B cell (primary cell): Measurements from ENCODE around the gene TMEM236. TPM values are rescaled to one million over a fixed set of nuclear protein-coding genes. Genes with fewer than 3 reads are reported as not detected.

ENCODE experiments used
- ATAC-seq: fragments of 200-7000 bp; cut with Tn5 transposase; one replicate; pipeline ENCODE4 v1.10.0; 2021; ENCODE audit warnings: low read depth, mild to moderate bottlenecking, moderate number of reproducible peaks, moderate library complexity
- CTCF ChIA-PET: fragments of 350-600 bp; sonication (Branson Sonifier 250); formaldehyde crosslinking; loops from one replicate; lab custom pipeline; 2021; ENCODE audit warnings: antibody characterized with exemption, inconsistent platforms; lab: Charles Lee
- POLR2A ChIA-PET: fragments of 350-600 bp; sonication (Branson Sonifier 250); formaldehyde crosslinking; loops from one replicate; lab custom pipeline; 2021; ENCODE audit warnings: antibody characterized with exemption; lab: Charles Lee
- DNase-seq: peaks from one replicate; pipeline ENCODE4 v3.0.0; 2013
- H2AFZ ChIP-seq: 2 replicates; pipeline ENCODE4 v1.6.1; 2012; ENCODE audit warnings: mild to moderate bottlenecking, low read depth, low read length; ENCODE audit not compliant: insufficient read depth, poor library complexity, severe bottlenecking
- H3K27ac ChIP-seq, 2 donors: 1 replicate in 1 of 2; 2 replicates in 1 of 2; pipeline ENCODE4 v1.5.1; 2012 to 2013; ENCODE audit warnings: low read length in 2 of 2, mild to moderate bottlenecking in 2 of 2, moderate library complexity in 1 of 2
- H3K27me3 ChIP-seq, 4 experiments: fragments of 200-600 bp in 1 of 4; sonication (generic) in 1 of 4; replicated peaks in 1 of 4; 1 replicate in 2 of 4; 2 replicates in 2 of 4; pipeline versions ENCODE4 v1.6.1 to v1.7.0; 2013 to 2016; ENCODE audit warnings: low read length in 3 of 4, mild to moderate bottlenecking in 2 of 4, mixed read lengths in 1 of 4, moderate library complexity in 1 of 4; ENCODE audit not compliant: insufficient read depth in 4 of 4, control insufficient read depth in 3 of 4; ENCODE audit errors: control extremely low read depth in 1 of 4
- H3K36me3 ChIP-seq, 2 experiments: replicated peaks in 1 of 2; 1 replicate in 1 of 2; 2 replicates in 1 of 2; pipeline versions ENCODE4 v1.6.1 to v1.7.1; 2013; ENCODE audit warnings: low read length in 1 of 2; ENCODE audit not compliant: insufficient read depth in 2 of 2, control insufficient read depth in 1 of 2; ENCODE audit errors: control extremely low read depth in 1 of 2, extremely low read depth in 1 of 2
- H3K4me1 ChIP-seq, 2 donors: fragments of 200-600 bp in 1 of 2; sonication (generic) in 1 of 2; 1 replicate in 1 of 2; 2 replicates in 1 of 2; pipeline versions ENCODE4 v1.5.1 to v1.6.1; 2013 to 2017; ENCODE audit warnings: low read length in 2 of 2; ENCODE audit not compliant: control insufficient read depth in 2 of 2, insufficient read depth in 2 of 2
- H3K4me2 ChIP-seq: replicated peaks from 2 replicates; pipeline ENCODE3; 2012; ENCODE audit warnings: mild to moderate bottlenecking, low read depth, low read length; ENCODE audit not compliant: poor library complexity, severe bottlenecking
- H3K4me3 ChIP-seq, 5 experiments: fragments of 200-600 bp in 1 of 5; sonication (generic) in 1 of 5; 1 replicate in 3 of 5; 2 replicates in 2 of 5; pipeline versions ENCODE4 v1.5.1 to v1.7.0; 2011 to 2016; ENCODE audit warnings: low read length in 4 of 5, mild to moderate bottlenecking in 4 of 5, low read depth in 2 of 5, control low read depth in 1 of 5, moderate library complexity in 1 of 5; ENCODE audit not compliant: insufficient read depth in 1 of 5; ENCODE audit errors: control extremely low read depth in 1 of 5, extremely low read depth in 1 of 5
- H3K79me2 ChIP-seq: fragments of 200-600 bp; sonication (generic); one replicate; pipeline ENCODE4 v1.6.0; 2016; ENCODE audit warnings: low read length; ENCODE audit not compliant: control insufficient read depth, insufficient read depth
- H3K9ac ChIP-seq: fragments of 200-600 bp; sonication (generic); 2 replicates; pipeline ENCODE4 v1.6.1; 2017; ENCODE audit warnings: mild to moderate bottlenecking, low read length, moderate library complexity
- H3K9me3 ChIP-seq, 3 donors: one replicate each; pipeline versions ENCODE4 v1.6.1 to v1.7.1; 2013; ENCODE audit warnings: low read length in 2 of 3; ENCODE audit not compliant: control insufficient read depth in 2 of 3, insufficient read depth in 1 of 3; ENCODE audit errors: control extremely low read depth in 1 of 3
- H4K20me1 ChIP-seq: 2 replicates; pipeline ENCODE4 v1.6.0; 2012; ENCODE audit warnings: mild to moderate bottlenecking, low read length; ENCODE audit not compliant: insufficient read depth, control insufficient read depth, poor library complexity, severe bottlenecking
- H3K27ac Mint-ChIP-seq: one replicate; pipeline ENCODE4 v1.8.0; 2021; ENCODE audit warnings: mixed read lengths
- H3K27me3 Mint-ChIP-seq: one replicate; pipeline ENCODE4 v1.8.0; 2021; ENCODE audit warnings: mixed read lengths
- H3K4me1 Mint-ChIP-seq: one replicate; pipeline ENCODE4 v1.8.0; 2021; ENCODE audit warnings: mixed read lengths
- H3K4me3 Mint-ChIP-seq: one replicate; pipeline ENCODE4 v1.8.0; 2021; ENCODE audit warnings: mixed read lengths
- H3K9me3 Mint-ChIP-seq: one replicate; pipeline ENCODE4 v1.8.0; 2022; ENCODE audit warnings: mixed read lengths; ENCODE audit not compliant: insufficient read depth
- EZH2 ChIP-seq: IDR thresholded peaks from 2 replicates; pipeline ENCODE4 v1.6.1; 2012; ENCODE audit warnings: borderline replicate concordance, low read depth, mild to moderate bottlenecking, moderate library complexity, low read length; ENCODE audit not compliant: insufficient read depth, poor library complexity, severe bottlenecking
- WGBS: methylation state at CpG from one replicate; pipeline ENCODE4 v1.1.5; 2013; ENCODE audit warnings: missing lambda C conversion rate; ENCODE audit not compliant: insufficient coverage; 5-methylcytosine and 5-hydroxymethylcytosine counted together
- intact Hi-C: fragments of 100-400 bp; cut with micrococcal nuclease; formaldehyde crosslinking; loops from one replicate; pipeline ENCODE4 v1.10.0; 2022
- polyA plus RNA-seq: library from polyadenylated mRNA; depleted of rRNA; stranded (reverse); fragments of >200 nt; gene quantifications from 2 replicates; pipeline ENCODE4 v1.2.3, GENCODE V29; 2012
- total RNA-seq, 2 donors: library from RNA; stranded (reverse); fragments of 120-200 nt in 1 of 2; gene quantifications; 1 replicate in 1 of 2; 2 replicates in 1 of 2; pipeline versions ENCODE4 v1.2.3 to v1.2.4, GENCODE V29; 2013 to 2022
- TF ChIP-seq, protein P1 (sequence below): fragments of 200-600 bp; IDR thresholded peaks from one replicate; pipeline ENCODE4 v1.8.0; 2022; ENCODE audit warnings: antibody characterized with exemption, mild to moderate bottlenecking

The TMEM236 gene
- total and polyA plus RNA-seq, 2 donors (not counting 1 experiment from before 2014, with no cell fraction given) = 0.09 to 0.27 TPM

DNA sequence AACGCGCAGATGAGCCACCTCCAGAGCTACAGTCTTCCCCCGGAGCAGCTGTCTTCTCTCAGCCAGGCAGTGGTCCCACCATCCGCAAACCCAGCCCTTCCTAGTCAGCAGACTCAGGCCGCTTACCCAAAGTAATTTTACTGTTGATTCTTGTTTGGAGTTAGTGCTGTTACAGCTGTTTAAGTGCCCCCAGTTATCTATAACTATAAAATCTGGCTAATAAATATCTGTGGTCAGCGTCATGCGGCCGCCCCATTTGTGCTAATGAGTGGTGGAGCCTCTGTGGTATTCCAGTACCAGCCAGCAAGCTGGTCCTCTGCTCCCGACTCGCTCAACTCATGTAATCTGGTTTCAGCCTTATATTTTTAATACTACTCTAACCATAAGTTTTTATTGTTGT, 43.2 kb upstream of the TMEM236 start:
- intact Hi-C loops = no loop called here
- H3K4me3 Mint-ChIP-seq = no peak overlapping the region
- CTCF ChIA-PET = no interaction called here
- TF ChIP-seq, protein P1, sequence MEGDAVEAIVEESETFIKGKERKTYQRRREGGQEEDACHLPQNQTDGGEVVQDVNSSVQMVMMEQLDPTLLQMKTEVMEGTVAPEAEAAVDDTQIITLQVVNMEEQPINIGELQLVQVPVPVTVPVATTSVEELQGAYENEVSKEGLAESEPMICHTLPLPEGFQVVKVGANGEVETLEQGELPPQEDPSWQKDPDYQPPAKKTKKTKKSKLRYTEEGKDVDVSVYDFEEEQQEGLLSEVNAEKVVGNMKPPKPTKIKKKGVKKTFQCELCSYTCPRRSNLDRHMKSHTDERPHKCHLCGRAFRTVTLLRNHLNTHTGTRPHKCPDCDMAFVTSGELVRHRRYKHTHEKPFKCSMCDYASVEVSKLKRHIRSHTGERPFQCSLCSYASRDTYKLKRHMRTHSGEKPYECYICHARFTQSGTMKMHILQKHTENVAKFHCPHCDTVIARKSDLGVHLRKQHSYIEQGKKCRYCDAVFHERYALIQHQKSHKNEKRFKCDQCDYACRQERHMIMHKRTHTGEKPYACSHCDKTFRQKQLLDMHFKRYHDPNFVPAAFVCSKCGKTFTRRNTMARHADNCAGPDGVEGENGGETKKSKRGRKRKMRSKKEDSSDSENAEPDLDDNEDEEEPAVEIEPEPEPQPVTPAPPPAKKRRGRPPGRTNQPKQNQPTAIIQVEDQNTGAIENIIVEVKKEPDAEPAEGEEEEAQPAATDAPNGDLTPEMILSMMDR = no peak
- no peak for TF ChIP-seq EZH2
- no peak overlapping the region for H3K27ac Mint-ChIP-seq
- no peak for ATAC-seq
- no peak overlapping the region for H3K4me3 ChIP-seq
- no peaks in the 10 kb centered on the region for H4K20me1 ChIP-seq
- H3K9me3 ChIP-seq = no peaks in the 10 kb centered on the region
- no peaks in the 10 kb centered on the region for H3K27me3 ChIP-seq
- no peaks in the 10 kb centered on the region for H3K79me2 ChIP-seq
- POLR2A ChIA-PET = no interaction called here
- no peak overlapping the region for H3K27ac ChIP-seq
- no peak overlapping the region for H3K4me2 ChIP-seq
- H2AFZ ChIP-seq = no peak overlapping the region
- H3K27me3 Mint-ChIP-seq = no peaks in the 10 kb centered on the region
- H3K4me1 ChIP-seq = no peaks in the 10 kb centered on the region
- WGBS = 100% methylated on average over 3 of the region's 10 CpGs
- H3K4me1 Mint-ChIP-seq = no peaks in the 10 kb centered on the region
- H3K9ac ChIP-seq = no peak overlapping the region
- no peaks in the 10 kb centered on the region for H3K9me3 Mint-ChIP-seq
- no peak for DNase-seq
- peaks cover 10 to 45% of the 10 kb centered on the region in 2 experiments for H3K36me3 ChIP-seq

GRCh38 chr10:17709492-17709891, 42.5 kb upstream of the TMEM236 start:
- Histone ChIP-seq H2AFZ (no peak overlapping the region), H3K9me3 (no peaks in the 10 kb centered on the region), H3K4me2 (no peak overlapping the region), H3K27me3 (no peaks in the 10 kb centered on the region), H3K36me3 (peaks cover 10 to 50% of the 10 kb centered on the region in 2 experiments), H4K20me1 (no peaks in the 10 kb centered on the region), H3K4me1 (no peaks in the 10 kb centered on the region), H3K4me3 (no peak overlapping the region), H3K79me2 (no peaks in the 10 kb centered on the region), H3K9ac (no peak overlapping the region), H3K27ac (no peak overlapping the region)
- TF ChIP-seq, protein P1 = no peak
- no peak for TF ChIP-seq EZH2
- DNase-seq = no peak
- ChIA-PET POLR2A (no interaction called here), CTCF (no interaction called here)
- H3K27me3 Mint-ChIP-seq = no peaks in the 10 kb centered on the region
- no peak overlapping the region for H3K27ac Mint-ChIP-seq
- no peaks in the 10 kb centered on the region for H3K9me3 Mint-ChIP-seq
- no peak for ATAC-seq
- intact Hi-C loops = no loop called here
- H3K4me1 Mint-ChIP-seq = no peaks in the 10 kb centered on the region
- H3K4me3 Mint-ChIP-seq = no peak overlapping the region
- WGBS = 89% methylated on average over 3 of the region's 5 CpGs
